Measurements from ENCODE around the gene GPR148. TPM values are rescaled to one million over a fixed set of nuclear protein-coding genes. Genes with fewer than 3 reads are reported as not detected.

GPR148 gene
- total and polyA plus RNA-seq, 2 experiments from 2014 or later, result 0.16 TPM; not detected in 1

DNA sequence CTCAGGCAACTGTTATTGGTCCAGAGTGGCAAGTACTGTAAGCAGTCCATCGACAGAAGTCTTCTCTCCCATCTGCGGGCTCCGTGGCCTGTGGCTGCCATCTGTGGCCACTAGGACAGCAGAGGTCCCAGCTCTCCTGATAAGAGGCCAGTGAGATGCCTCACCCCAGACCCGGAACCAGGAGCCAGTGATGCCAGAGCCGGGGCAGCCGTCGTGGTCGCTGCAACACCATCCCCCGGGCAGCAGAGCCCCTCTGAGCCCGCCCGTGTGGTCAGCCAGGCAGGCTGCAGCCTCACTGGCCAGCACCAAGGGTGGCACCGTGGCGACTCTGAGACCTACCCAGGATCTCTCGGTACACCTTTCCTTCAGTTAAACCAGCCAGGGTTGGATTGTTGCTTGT lies 8.7 kb downstream of the GPR148 start:
- Histone ChIP-seq H3K4me1 (ENCODE audit: insufficient read depth) (no peaks in the 10 kb centered on the region), H3K4me2 (no peak overlapping the region), H2AFZ (no peak overlapping the region), H3K27ac (ENCODE audit: low read depth) (no peak overlapping the region), H3K9me2 (ENCODE audit: insufficient read depth) (no peaks in the 10 kb centered on the region), H3K79me2 (replicated peaks; ENCODE audit: insufficient read depth) (no peaks in the 10 kb centered on the region), H4K20me1 (replicated peaks; ENCODE audit: insufficient read depth) (no peaks in the 10 kb centered on the region), H3K36me3 (ENCODE audit: insufficient read depth) (no peaks in the 10 kb centered on the region), H3K27me3 (ENCODE audit: insufficient read depth) (no peaks in the 10 kb centered on the region), H3K4me3 (no peak overlapping the region), H3F3A (replicated peaks; ENCODE audit: low read depth) (no peaks in the 10 kb centered on the region)
- TF ChIP-seq, protein P1, sequence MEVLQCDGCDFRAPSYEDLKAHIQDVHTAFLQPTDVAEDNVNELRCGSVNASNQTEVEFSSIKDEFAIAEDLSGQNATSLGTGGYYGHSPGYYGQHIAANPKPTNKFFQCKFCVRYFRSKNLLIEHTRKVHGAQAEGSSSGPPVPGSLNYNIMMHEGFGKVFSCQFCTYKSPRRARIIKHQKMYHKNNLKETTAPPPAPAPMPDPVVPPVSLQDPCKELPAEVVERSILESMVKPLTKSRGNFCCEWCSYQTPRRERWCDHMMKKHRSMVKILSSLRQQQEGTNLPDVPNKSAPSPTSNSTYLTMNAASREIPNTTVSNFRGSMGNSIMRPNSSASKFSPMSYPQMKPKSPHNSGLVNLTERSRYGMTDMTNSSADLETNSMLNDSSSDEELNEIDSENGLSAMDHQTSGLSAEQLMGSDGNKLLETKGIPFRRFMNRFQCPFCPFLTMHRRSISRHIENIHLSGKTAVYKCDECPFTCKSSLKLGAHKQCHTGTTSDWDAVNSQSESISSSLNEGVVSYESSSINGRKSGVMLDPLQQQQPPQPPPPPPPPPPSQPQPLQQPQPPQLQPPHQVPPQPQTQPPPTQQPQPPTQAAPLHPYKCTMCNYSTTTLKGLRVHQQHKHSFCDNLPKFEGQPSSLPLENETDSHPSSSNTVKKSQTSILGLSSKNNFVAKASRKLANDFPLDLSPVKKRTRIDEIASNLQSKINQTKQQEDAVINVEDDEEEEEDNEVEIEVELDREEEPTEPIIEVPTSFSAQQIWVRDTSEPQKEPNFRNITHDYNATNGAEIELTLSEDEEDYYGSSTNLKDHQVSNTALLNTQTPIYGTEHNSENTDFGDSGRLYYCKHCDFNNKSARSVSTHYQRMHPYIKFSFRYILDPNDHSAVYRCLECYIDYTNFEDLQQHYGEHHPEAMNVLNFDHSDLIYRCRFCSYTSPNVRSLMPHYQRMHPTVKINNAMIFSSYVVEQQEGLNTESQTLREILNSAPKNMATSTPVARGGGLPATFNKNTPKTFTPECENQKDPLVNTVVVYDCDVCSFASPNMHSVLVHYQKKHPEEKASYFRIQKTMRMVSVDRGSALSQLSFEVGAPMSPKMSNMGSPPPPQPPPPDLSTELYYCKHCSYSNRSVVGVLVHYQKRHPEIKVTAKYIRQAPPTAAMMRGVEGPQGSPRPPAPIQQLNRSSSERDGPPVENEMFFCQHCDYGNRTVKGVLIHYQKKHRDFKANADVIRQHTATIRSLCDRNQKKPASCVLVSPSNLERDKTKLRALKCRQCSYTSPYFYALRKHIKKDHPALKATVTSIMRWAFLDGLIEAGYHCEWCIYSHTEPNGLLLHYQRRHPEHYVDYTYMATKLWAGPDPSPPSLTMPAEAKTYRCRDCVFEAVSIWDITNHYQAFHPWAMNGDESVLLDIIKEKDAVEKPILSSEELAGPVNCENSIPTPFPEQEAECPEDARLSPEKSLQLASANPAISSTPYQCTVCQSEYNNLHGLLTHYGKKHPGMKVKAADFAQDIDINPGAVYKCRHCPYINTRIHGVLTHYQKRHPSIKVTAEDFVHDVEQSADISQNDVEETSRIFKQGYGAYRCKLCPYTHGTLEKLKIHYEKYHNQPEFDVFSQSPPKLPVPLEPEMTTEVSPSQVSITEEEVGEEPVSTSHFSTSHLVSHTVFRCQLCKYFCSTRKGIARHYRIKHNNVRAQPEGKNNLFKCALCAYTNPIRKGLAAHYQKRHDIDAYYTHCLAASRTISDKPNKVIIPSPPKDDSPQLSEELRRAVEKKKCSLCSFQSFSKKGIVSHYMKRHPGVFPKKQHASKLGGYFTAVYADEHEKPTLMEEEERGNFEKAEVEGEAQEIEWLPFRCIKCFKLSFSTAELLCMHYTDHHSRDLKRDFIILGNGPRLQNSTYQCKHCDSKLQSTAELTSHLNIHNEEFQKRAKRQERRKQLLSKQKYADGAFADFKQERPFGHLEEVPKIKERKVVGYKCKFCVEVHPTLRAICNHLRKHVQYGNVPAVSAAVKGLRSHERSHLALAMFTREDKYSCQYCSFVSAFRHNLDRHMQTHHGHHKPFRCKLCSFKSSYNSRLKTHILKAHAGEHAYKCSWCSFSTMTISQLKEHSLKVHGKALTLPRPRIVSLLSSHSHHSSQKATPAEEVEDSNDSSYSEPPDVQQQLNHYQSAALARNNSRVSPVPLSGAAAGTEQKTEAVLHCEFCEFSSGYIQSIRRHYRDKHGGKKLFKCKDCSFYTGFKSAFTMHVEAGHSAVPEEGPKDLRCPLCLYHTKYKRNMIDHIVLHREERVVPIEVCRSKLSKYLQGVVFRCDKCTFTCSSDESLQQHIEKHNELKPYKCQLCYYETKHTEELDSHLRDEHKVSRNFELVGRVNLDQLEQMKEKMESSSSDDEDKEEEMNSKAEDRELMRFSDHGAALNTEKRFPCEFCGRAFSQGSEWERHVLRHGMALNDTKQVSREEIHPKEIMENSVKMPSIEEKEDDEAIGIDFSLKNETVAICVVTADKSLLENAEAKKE (CRISPR knock-in tag; IDR thresholded peaks at IDR 0.05), result no peak
- no peak for TF ChIP-seq ZNF331 (CRISPR knock-in tag; IDR thresholded peaks at IDR 0.05; ENCODE audit: low read depth)
- no peak for TF ChIP-seq ZNF114 (CRISPR knock-in tag; IDR thresholded peaks at IDR 0.05)
- TF ChIP-seq, protein P2, sequence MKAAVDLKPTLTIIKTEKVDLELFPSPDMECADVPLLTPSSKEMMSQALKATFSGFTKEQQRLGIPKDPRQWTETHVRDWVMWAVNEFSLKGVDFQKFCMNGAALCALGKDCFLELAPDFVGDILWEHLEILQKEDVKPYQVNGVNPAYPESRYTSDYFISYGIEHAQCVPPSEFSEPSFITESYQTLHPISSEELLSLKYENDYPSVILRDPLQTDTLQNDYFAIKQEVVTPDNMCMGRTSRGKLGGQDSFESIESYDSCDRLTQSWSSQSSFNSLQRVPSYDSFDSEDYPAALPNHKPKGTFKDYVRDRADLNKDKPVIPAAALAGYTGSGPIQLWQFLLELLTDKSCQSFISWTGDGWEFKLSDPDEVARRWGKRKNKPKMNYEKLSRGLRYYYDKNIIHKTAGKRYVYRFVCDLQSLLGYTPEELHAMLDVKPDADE (IDR thresholded peaks at IDR 0.05), result no peak
- TF ChIP-seq EZH2 (IDR thresholded peaks at IDR 0.05; ENCODE audit: low read depth, unreplicated experiment), result no peak
- no peak for TF ChIP-seq CREB1 (CRISPR knock-in tag; IDR thresholded peaks at IDR 0.05; ENCODE audit: low read depth)
- TF ChIP-seq NANOG (IDR thresholded peaks at IDR 0.05; ENCODE audit: borderline replicate concordance), result no peak
- TF ChIP-seq, protein P3, sequence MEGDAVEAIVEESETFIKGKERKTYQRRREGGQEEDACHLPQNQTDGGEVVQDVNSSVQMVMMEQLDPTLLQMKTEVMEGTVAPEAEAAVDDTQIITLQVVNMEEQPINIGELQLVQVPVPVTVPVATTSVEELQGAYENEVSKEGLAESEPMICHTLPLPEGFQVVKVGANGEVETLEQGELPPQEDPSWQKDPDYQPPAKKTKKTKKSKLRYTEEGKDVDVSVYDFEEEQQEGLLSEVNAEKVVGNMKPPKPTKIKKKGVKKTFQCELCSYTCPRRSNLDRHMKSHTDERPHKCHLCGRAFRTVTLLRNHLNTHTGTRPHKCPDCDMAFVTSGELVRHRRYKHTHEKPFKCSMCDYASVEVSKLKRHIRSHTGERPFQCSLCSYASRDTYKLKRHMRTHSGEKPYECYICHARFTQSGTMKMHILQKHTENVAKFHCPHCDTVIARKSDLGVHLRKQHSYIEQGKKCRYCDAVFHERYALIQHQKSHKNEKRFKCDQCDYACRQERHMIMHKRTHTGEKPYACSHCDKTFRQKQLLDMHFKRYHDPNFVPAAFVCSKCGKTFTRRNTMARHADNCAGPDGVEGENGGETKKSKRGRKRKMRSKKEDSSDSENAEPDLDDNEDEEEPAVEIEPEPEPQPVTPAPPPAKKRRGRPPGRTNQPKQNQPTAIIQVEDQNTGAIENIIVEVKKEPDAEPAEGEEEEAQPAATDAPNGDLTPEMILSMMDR (conservative IDR thresholded peaks at IDR 0.05; ENCODE audit: low read depth in 2 of 2), result no peak
- TF ChIP-seq POLR2AphosphoS5 (IDR thresholded peaks at IDR 0.05; ENCODE audit: low read depth), result no peak
- TF ChIP-seq JUNB (IDR thresholded peaks at IDR 0.05; ENCODE audit: unreplicated experiment), result no peak
- no peak for TF ChIP-seq STAT1 (IDR thresholded peaks at IDR 0.05; ENCODE audit: unreplicated experiment)
- TF ChIP-seq, protein P4, sequence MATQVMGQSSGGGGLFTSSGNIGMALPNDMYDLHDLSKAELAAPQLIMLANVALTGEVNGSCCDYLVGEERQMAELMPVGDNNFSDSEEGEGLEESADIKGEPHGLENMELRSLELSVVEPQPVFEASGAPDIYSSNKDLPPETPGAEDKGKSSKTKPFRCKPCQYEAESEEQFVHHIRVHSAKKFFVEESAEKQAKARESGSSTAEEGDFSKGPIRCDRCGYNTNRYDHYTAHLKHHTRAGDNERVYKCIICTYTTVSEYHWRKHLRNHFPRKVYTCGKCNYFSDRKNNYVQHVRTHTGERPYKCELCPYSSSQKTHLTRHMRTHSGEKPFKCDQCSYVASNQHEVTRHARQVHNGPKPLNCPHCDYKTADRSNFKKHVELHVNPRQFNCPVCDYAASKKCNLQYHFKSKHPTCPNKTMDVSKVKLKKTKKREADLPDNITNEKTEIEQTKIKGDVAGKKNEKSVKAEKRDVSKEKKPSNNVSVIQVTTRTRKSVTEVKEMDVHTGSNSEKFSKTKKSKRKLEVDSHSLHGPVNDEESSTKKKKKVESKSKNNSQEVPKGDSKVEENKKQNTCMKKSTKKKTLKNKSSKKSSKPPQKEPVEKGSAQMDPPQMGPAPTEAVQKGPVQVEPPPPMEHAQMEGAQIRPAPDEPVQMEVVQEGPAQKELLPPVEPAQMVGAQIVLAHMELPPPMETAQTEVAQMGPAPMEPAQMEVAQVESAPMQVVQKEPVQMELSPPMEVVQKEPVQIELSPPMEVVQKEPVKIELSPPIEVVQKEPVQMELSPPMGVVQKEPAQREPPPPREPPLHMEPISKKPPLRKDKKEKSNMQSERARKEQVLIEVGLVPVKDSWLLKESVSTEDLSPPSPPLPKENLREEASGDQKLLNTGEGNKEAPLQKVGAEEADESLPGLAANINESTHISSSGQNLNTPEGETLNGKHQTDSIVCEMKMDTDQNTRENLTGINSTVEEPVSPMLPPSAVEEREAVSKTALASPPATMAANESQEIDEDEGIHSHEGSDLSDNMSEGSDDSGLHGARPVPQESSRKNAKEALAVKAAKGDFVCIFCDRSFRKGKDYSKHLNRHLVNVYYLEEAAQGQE (IDR thresholded peaks at IDR 0.05; ENCODE audit: unreplicated experiment), result no peak
- no peak for TF ChIP-seq EZH2phosphoT487 (IDR thresholded peaks at IDR 0.05; ENCODE audit: unreplicated experiment)
- Mint-ChIP-seq H3K36me3 (ENCODE audit: low read depth) (no peaks in the 10 kb centered on the region), H3K27ac (no peak overlapping the region), H3K27me3 (ENCODE audit: insufficient read depth, low read depth, poor library complexity) (peaks cover 10% of the 10 kb centered on the region), H3K4me3 (no peak overlapping the region), H3K4me1 (peaks cover 10% of the 10 kb centered on the region; the same call in 2 of the 3 replicates), H3K9me3 (no peaks in the 10 kb centered on the region)
- peak; percentile 25; the same call in 1 of the 3 replicates for ATAC-seq
- DNase-seq (ENCODE audit: low spot score), result no peak

Measured in GM23338 (cell line).